ENCODE measurements around the gene DFFA.

GRCh38 chr1:10407201-10407600 is 65.1 kb downstream of the DFFA start:
- TF ChIP-seq CTCF (IDR thresholded peaks at IDR 0.05; ENCODE audit: borderline replicate concordance, extremely low read depth, low read length, poor library complexity, severe bottlenecking) (no peak), EZH2 (IDR thresholded peaks at IDR 0.05; ENCODE audit: borderline replicate concordance, low read depth, low read length, severe bottlenecking) (no peak)

Data from DND-41 (cell line).